HepG2 (cell line): ENCODE data around the gene TBC1D2B. TPM values are rescaled to one million over a fixed set of nuclear protein-coding genes. Genes with fewer than 3 reads are reported as not detected.

ENCODE experiments used
- ATAC-seq: fragments of 200-7000 bp; cut with Tn5 transposase; 3 replicates; pipeline ENCODE4 v1.9.1; 2020; ENCODE audit warnings: mild to moderate bottlenecking, moderate library complexity
- BruUV-seq: library from RNA; stranded (reverse); fragments of 400-500 nt; replicated peaks from 2 replicates; lab custom pipeline; 2021; lab: Mats Ljungman, UMichigan
- CTCF ChIA-PET: fragments of 300-600 bp; formaldehyde crosslinking; extraction: SDS; loops from one replicate; lab custom pipeline; 2021; ENCODE audit warnings: low total read pairs, inconsistent platforms, low intra/inter-chr PET ratio; lab: Yijun Ruan, JAX
- POLR2A ChIA-PET: fragments of 350-600 bp; sonication (Branson Sonifier 250); formaldehyde crosslinking; loops from one replicate; lab custom pipeline; 2020; ENCODE audit warnings: antibody characterized with exemption, inconsistent platforms; lab: Yijun Ruan, JAX
- DNase-seq: peaks from one replicate; pipeline ENCODE4 v3.0.0-alpha.2; 2015; ENCODE audit warnings: low spot score
- FAIRE-seq: peaks from 3 replicates; lab custom pipeline; 2011; peaks lifted over from hg19 to GRCh38; lab: Jason Lieb, UNC
- H2AFZ ChIP-seq: one replicate; pipeline ENCODE4 v1.6.1; 2011; ENCODE audit warnings: low read length, inconsistent platforms
- H3K27ac ChIP-seq: fragments of 300-600 bp; 3 replicates; pipeline ENCODE4 v1.8.0; 2011; ENCODE audit warnings: mixed run types, mild to moderate bottlenecking, mixed read lengths, low read length, inconsistent platforms; ENCODE audit not compliant: insufficient read depth; ENCODE audit errors: extremely low read length
- H3K27me3 ChIP-seq, 2 experiments: fragments of 200-600 bp in 1 of 2; 2 replicates in 1 of 2; 3 replicates in 1 of 2; pipeline versions ENCODE4 v1.6.0 to v1.8.0; 2011; ENCODE audit warnings: low read length in 2 of 2, mild to moderate bottlenecking in 2 of 2, moderate library complexity in 2 of 2, inconsistent platforms in 1 of 2; ENCODE audit not compliant: insufficient read depth in 2 of 2, control insufficient read depth in 1 of 2
- H3K36me3 ChIP-seq, 2 experiments: fragments of 200-600 bp in 1 of 2; replicated peaks in 1 of 2; 2 replicates in 1 of 2; 3 replicates in 1 of 2; pipeline versions ENCODE4 v1.5.1 to v1.8.0; 2011; ENCODE audit warnings: low read length in 2 of 2, inconsistent platforms in 1 of 2; ENCODE audit not compliant: insufficient read depth in 2 of 2, control insufficient read depth in 1 of 2
- H3K4me1 ChIP-seq: 2 replicates; pipeline ENCODE4 v1.5.1; 2012; ENCODE audit warnings: low read length, inconsistent platforms; ENCODE audit not compliant: insufficient read depth
- H3K4me2 ChIP-seq: 2 replicates; pipeline ENCODE4 v1.6.0; 2011; ENCODE audit warnings: low read depth, low read length, inconsistent platforms
- H3K4me3 ChIP-seq, 3 experiments: fragments of 200-600 bp in 1 of 3; sonication (generic), shearing (Covaris generic) in 1 of 3; replicated peaks in 1 of 3; 2 replicates each; pipeline ENCODE4 v1.5.1; 2011 to 2016; ENCODE audit warnings: low read length in 3 of 3, inconsistent platforms in 2 of 3, low read depth in 2 of 3, mild to moderate bottlenecking in 2 of 3, control low read depth in 1 of 3, mixed read lengths in 1 of 3; ENCODE audit not compliant: insufficient read depth in 1 of 3
- H3K79me2 ChIP-seq: one replicate; pipeline ENCODE4 v1.6.1; 2011; ENCODE audit warnings: low read length, inconsistent platforms; ENCODE audit not compliant: insufficient read depth
- H3K9ac ChIP-seq: 2 replicates; pipeline ENCODE4 v1.6.0; 2011; ENCODE audit warnings: mild to moderate bottlenecking, low read depth, low read length, inconsistent platforms; ENCODE audit not compliant: insufficient read depth
- H3K9me3 ChIP-seq: 2 replicates; pipeline ENCODE4 v1.5.1; 2012; ENCODE audit warnings: mild to moderate bottlenecking, low read length
- H4K20me1 ChIP-seq: 2 replicates; pipeline ENCODE4 v1.6.0; 2011; ENCODE audit warnings: inconsistent platforms, mild to moderate bottlenecking, low read length, moderate library complexity; ENCODE audit not compliant: insufficient read depth
- PRDM10 ChIP-seq: sonication (generic); formaldehyde crosslinking; IDR thresholded peaks from 2 replicates; pipeline ENCODE4 v1.4.0; 2020; ENCODE audit warnings: low read depth, missing genetic modification reagents
- SMAD9 ChIP-seq: sonication (generic); formaldehyde crosslinking; IDR thresholded peaks from 2 replicates; pipeline ENCODE4 v1.5.1; 2020; ENCODE audit warnings: mild to moderate bottlenecking, missing genetic modification reagents
- SMARCE1 ChIP-seq: fragments of 450-650 bp; IDR thresholded peaks from 2 replicates; pipeline ENCODE4 v1.6.1; 2017; ENCODE audit warnings: borderline replicate concordance
- TBX3 ChIP-seq: fragments of 450-650 bp; IDR thresholded peaks from 2 replicates; pipeline ENCODE4 v1.6.1; 2017; ENCODE audit warnings: antibody characterized with exemption, mild to moderate bottlenecking, inconsistent platforms, borderline replicate concordance
- WGBS: methylation state at CpG from one replicate; pipeline ENCODE4 v1.1.6; 2017; ENCODE audit warnings: low lambda C conversion rate; 5-methylcytosine and 5-hydroxymethylcytosine counted together
- in situ Hi-C: cut with HindIII; loops from 2 replicates; pipeline ENCODE4 v1.10.0; 2017; ENCODE audit warnings: low pct_unique_long_range_greater_than_20kb; ENCODE audit not compliant: extremely low pct_ligation_motif_present
- intact Hi-C: fragments of 100-400 bp; cut with micrococcal nuclease; formaldehyde crosslinking; loops from one replicate; pipeline ENCODE4 v1.10.0; 2022; ENCODE audit not compliant: unreplicated experiment
- polyA plus RNA-seq, 8 experiments: library from polyadenylated mRNA; depleted of rRNA in 3 of 8; stranded (reverse) in 7 of 8; unstranded in 1 of 8; fragments of >200 nt; fragmentation: Illumina TruSeq in 4 of 8; extraction: Trizol in 4 of 8; gene quantifications; 2 replicates each; pipeline versions ENCODE4 v1.2.1 to v1.2.3, GENCODE V29; 2011 to 2016; ENCODE audit warnings: low read depth in 4 of 8, missing spikeins in 1 of 8, mixed read lengths in 1 of 8; ENCODE audit not compliant: insufficient read depth in 1 of 8
- total RNA-seq, 5 experiments: library from RNA; depleted of rRNA; stranded (reverse); fragments of >200 nt; fragmentation: Illumina TruSeq; extraction: Trizol; gene quantifications; 2 replicates each; pipeline ENCODE4 v1.2.3, GENCODE V29; 2016; ENCODE audit warnings: low read depth in 1 of 5
- TF ChIP-seq, protein P1 (sequence below): sonication (generic); formaldehyde crosslinking; conservative IDR thresholded peaks from 2 replicates; pipeline ENCODE4 v1.8.0; 2022; ENCODE audit warnings: mild to moderate bottlenecking, moderate library complexity, missing genetic modification reagents

Gene TBC1D2B
- total and polyA plus RNA-seq, 2 of the 13 experiments (the other 11 are each of a cell fraction or from before 2014, with no cell fraction given) = 10.1 to 14.4 TPM

- WGBS = 21% methylated on average over 1 of the region's 1 CpG
- Histone ChIP-seq H3K27me3 (no peaks in the 10 kb centered on the region), H3K9ac (no peak overlapping the region), H3K4me1 (peaks cover 9% of the 10 kb centered on the region), H4K20me1 (no peaks in the 10 kb centered on the region), H3K79me2 (no peaks in the 10 kb centered on the region), H2AFZ (no peak overlapping the region), H3K4me2 (no peak overlapping the region), H3K9me3 (no peaks in the 10 kb centered on the region), H3K36me3 (no peaks in the 10 kb centered on the region), H3K27ac (no peak overlapping the region), H3K4me3 (no peak overlapping the region)
- POLR2A ChIA-PET = no interaction called here
- ATAC-seq = no peak
- no peak for DNase-seq
- TF ChIP-seq SMARCE1 = no peak
- TF ChIP-seq PRDM10 (CRISPR knock-in tag) = no peak
- TF ChIP-seq, protein P1, sequence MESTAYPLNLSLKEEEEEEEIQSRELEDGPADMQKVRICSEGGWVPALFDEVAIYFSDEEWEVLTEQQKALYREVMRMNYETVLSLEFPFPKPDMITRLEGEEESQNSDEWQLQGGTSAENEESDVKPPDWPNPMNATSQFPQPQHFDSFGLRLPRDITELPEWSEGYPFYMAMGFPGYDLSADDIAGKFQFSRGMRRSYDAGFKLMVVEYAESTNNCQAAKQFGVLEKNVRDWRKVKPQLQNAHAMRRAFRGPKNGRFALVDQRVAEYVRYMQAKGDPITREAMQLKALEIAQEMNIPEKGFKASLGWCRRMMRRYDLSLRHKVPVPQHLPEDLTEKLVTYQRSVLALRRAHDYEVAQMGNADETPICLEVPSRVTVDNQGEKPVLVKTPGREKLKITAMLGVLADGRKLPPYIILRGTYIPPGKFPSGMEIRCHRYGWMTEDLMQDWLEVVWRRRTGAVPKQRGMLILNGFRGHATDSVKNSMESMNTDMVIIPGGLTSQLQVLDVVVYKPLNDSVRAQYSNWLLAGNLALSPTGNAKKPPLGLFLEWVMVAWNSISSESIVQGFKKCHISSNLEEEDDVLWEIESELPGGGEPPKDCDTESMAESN (CRISPR knock-in tag) = no peak
- TF ChIP-seq SMAD9 (CRISPR knock-in tag) = no peak
- no peak for TF ChIP-seq TBX3
- in situ Hi-C loops = loop anchor here (25.0 kb wide), 1 partner anchor 273 kb away; the partner anchor contains the start of gene ACSBG1
- intact Hi-C loops = no loop called here
- BruUV-seq = no TSS peak
- CTCF ChIA-PET = no interaction called here
- FAIRE-seq = no peak
Measured at GRCh38 chr15:77964193-77964592, 113.3 kb downstream of the TBC1D2B start.
